ENCODE measurements around the gene TBX2. TPM values are rescaled to one million over a fixed set of nuclear protein-coding genes. Genes with fewer than 3 reads are reported as not detected.

TBX2 gene
- total and polyA plus RNA-seq, 9 of the 15 experiments (the other 6 are each of a cell fraction or from before 2014, with no cell fraction given) = 0.18 TPM; not detected in 8

- Histone ChIP-seq H3K9ac (ENCODE audit: insufficient read depth in 1 of 2, low read depth in 2 of 2, low read length in 2 of 2) (peak overlapping the region in 1 of 2 experiments; percentile 70; a peak in 3 of 4 replicates), H3K9me3 (replicated peaks; ENCODE audit: control insufficient read depth, insufficient read depth, low read depth, low read length) (no peaks in the 10 kb centered on the region), H4K20me1 (replicated peaks; ENCODE audit: control insufficient read depth, insufficient read depth, low read length) (no peaks in the 10 kb centered on the region), H3K4me3 (peak overlapping the region; percentile 4; the same call in 1 of the 2 replicates), H2AFZ (ENCODE audit: low read depth, low read length) (0 out of 2 replicates have a peak overlapping the region, but pooled peaks have one; percentile 60), H3K79me2 (ENCODE audit: control insufficient read depth, insufficient read depth, low read length) (no peaks in the 10 kb centered on the region), H3K4me1 (replicated peaks in 1 of 2; ENCODE audit: control insufficient read depth in 2 of 2, insufficient read depth in 2 of 2, low read length in 2 of 2) (peaks cover 0 to 45% of the 10 kb centered on the region in 2 experiments; a peak in 4 of 5 replicates), H3K9me1 (ENCODE audit: control insufficient read depth, insufficient read depth, low read length) (no peaks in the 10 kb centered on the region), H3K36me3 (ENCODE audit: control insufficient read depth, insufficient read depth, low read length) (no peaks in the 10 kb centered on the region), H3K27me3 (ENCODE audit: control insufficient read depth in 2 of 2, insufficient read depth in 2 of 2, low read length in 2 of 2) (peaks cover 4 to 9% of the 10 kb centered on the region in 2 experiments; a peak in 3 of 5 replicates), H3K27ac (ENCODE audit: extremely low read depth, low read depth, low read length) (no peak overlapping the region), H3K4me2 (ENCODE audit: insufficient read depth, low read length) (no peak overlapping the region)
- BruUV-seq (replicated peaks) = no TSS peak
- intact Hi-C loops (cut with micrococcal nuclease) = loop anchor here (2.0 to 10.0 kb wide), 4 partner anchors 138 to 422 kb away; no protein-coding TSS in a partner anchor
- no peak for DNase-seq (ENCODE audit: extremely low read depth in 1 of 4, low spot score in 3 of 4)
- no peak for FAIRE-seq
- ChIA-PET CTCF (ENCODE audit: low intra/inter-chr PET ratio) (interaction anchor here (0.7 to 1.8 kb wide), 3 partner anchors 171 to 424 kb away, joined by 3 to 11 read pairs (median 3); no protein-coding TSS in a partner anchor), POLR2A (interaction anchor here (0.7 to 1.5 kb wide), 2 partner anchors 61 to 170 kb away, joined by 3 read pairs; no protein-coding TSS in a partner anchor)
- 36% methylated on average over 14 of the region's 38 CpGs for WGBS (ENCODE audit: insufficient coverage, low coverage, missing lambda C conversion rate)
- TF ChIP-seq ZBTB11 (CRISPR knock-in tag; IDR thresholded peaks at IDR 0.05) (peak in 1 of 3 experiments; percentile 83; a peak in 2 of 6 replicates), CC2D1A (IDR thresholded peaks at IDR 0.05) (no peak)
- in situ Hi-C loops (cut with MboI) = no loop called here
- no peak for ATAC-seq
These were observed 13.4 kb downstream of the TBX2 start for GRCh38 chr17:61412860-61413660.
